Endothelial cell of umbilical vein (primary cell): Measurements from ENCODE around the gene EXOC3L1. TPM values are rescaled to one million over a fixed set of nuclear protein-coding genes. Genes with fewer than 3 reads are reported as not detected.

ENCODE experiments used
- BruUV-seq: library from RNA; stranded (reverse); fragments of 400-500 nt; replicated peaks from 2 replicates; lab custom pipeline; 2021; lab: Mats Ljungman, UMichigan
- CTCF ChIA-PET: fragments of 300-600, 350-600 bp; sonication (Branson Sonifier 250); formaldehyde crosslinking; loops from one replicate; lab custom pipeline; 2021; ENCODE audit warnings: antibody characterized with exemption, inconsistent platforms; lab: Charles Lee
- POLR2A ChIA-PET: fragments of 300-600, 350-600 bp; sonication (Branson Sonifier 250); formaldehyde crosslinking; loops from one replicate; lab custom pipeline; 2021; ENCODE audit warnings: antibody characterized with exemption, inconsistent platforms; lab: Charles Lee
- DNase-seq: peaks from one replicate; pipeline ENCODE4 v3.0.0-alpha.2; 2011; ENCODE audit warnings: low read depth, low spot score
- FAIRE-seq: peaks from 2 replicates; lab custom pipeline; 2011; peaks lifted over from hg19 to GRCh38; lab: Jason Lieb, UNC
- H2AFZ ChIP-seq: 2 replicates; pipeline ENCODE4 v1.6.0; 2012; ENCODE audit warnings: low read depth, low read length, control low read depth, inconsistent platforms
- H3K27ac ChIP-seq: 2 replicates; pipeline ENCODE4 v1.5.1; 2011; ENCODE audit warnings: low read depth, mild to moderate bottlenecking, control low read depth, low read length, moderate library complexity; ENCODE audit not compliant: insufficient read depth
- H3K27me3 ChIP-seq, 2 experiments: 2 replicates each; pipeline versions ENCODE4 v1.6.0 to v1.6.1; 2011; ENCODE audit warnings: low read length in 2 of 2, mixed read lengths in 1 of 2; ENCODE audit not compliant: control insufficient read depth in 2 of 2, insufficient read depth in 2 of 2
- H3K36me3 ChIP-seq, 2 experiments: 2 replicates in 1 of 2; 3 replicates in 1 of 2; pipeline ENCODE4 v1.5.1; 2011; ENCODE audit warnings: low read length in 2 of 2, mild to moderate bottlenecking in 1 of 2, moderate library complexity in 1 of 2; ENCODE audit not compliant: control insufficient read depth in 2 of 2, insufficient read depth in 2 of 2; ENCODE audit errors: extremely low read depth in 1 of 2
- H3K4me1 ChIP-seq: 3 replicates; pipeline ENCODE4 v1.5.1; 2011; ENCODE audit warnings: mild to moderate bottlenecking, low read length; ENCODE audit not compliant: control insufficient read depth, insufficient read depth; ENCODE audit errors: extremely low read depth
- H3K4me2 ChIP-seq: 2 replicates; pipeline ENCODE4 v1.6.1; 2011; ENCODE audit warnings: low read length, control low read depth, mixed read lengths; ENCODE audit not compliant: insufficient read depth
- H3K4me3 ChIP-seq, 3 experiments: fragments of 200-600 bp in 1 of 3; sonication (generic), shearing (Covaris generic) in 1 of 3; replicated peaks in 1 of 3; 2 replicates each; pipeline ENCODE4 v1.5.1; 2011 to 2016; ENCODE audit warnings: control low read depth in 3 of 3, low read length in 3 of 3, mild to moderate bottlenecking in 2 of 3, inconsistent platforms in 1 of 3, low read depth in 1 of 3, moderate library complexity in 1 of 3; ENCODE audit not compliant: insufficient read depth in 1 of 3
- H3K79me2 ChIP-seq: 2 replicates; pipeline ENCODE4 v1.6.0; 2012; ENCODE audit warnings: low read length, inconsistent platforms; ENCODE audit not compliant: control insufficient read depth, insufficient read depth
- H3K9ac ChIP-seq: replicated peaks from 2 replicates; pipeline ENCODE3; 2011; ENCODE audit warnings: low read length, control low read depth; ENCODE audit not compliant: insufficient read depth; ENCODE audit errors: extremely low read depth
- H3K9me1 ChIP-seq: replicated peaks from 3 replicates; pipeline ENCODE4 v1.6.0; 2011; ENCODE audit warnings: mild to moderate bottlenecking, low read length; ENCODE audit not compliant: control insufficient read depth, insufficient read depth; ENCODE audit errors: extremely low read depth
- H3K9me3 ChIP-seq: replicated peaks from 2 replicates; pipeline ENCODE4 v1.5.1; 2012; ENCODE audit warnings: low read length, inconsistent platforms; ENCODE audit not compliant: control insufficient read depth, insufficient read depth
- H4K20me1 ChIP-seq: replicated peaks from 2 replicates; pipeline ENCODE3; 2011; ENCODE audit warnings: mild to moderate bottlenecking, low read length; ENCODE audit not compliant: control insufficient read depth, insufficient read depth; ENCODE audit errors: extremely low read depth
- CTCF ChIP-seq, 2 donors: IDR thresholded peaks; 1 replicate in 1 of 2; 2 replicates in 1 of 2; pipeline ENCODE4 v1.5.1; 2011; ENCODE audit warnings: low read length in 2 of 2, mild to moderate bottlenecking in 2 of 2, moderate library complexity in 2 of 2, control low read depth in 1 of 2, inconsistent platforms in 1 of 2, low read depth in 1 of 2; ENCODE audit not compliant: insufficient read depth in 1 of 2; ENCODE audit errors: extremely low read depth in 1 of 2
- EZH2 ChIP-seq: IDR thresholded peaks from 2 replicates; pipeline ENCODE4 v1.6.1; 2012; ENCODE audit warnings: borderline replicate concordance, low read depth, mild to moderate bottlenecking, moderate library complexity, low read length, inconsistent platforms; ENCODE audit not compliant: severe bottlenecking
- FOS ChIP-seq: IDR thresholded peaks from 2 replicates; pipeline ENCODE4 v1.6.1; 2011; ENCODE audit warnings: mild to moderate bottlenecking, low read length, moderate library complexity, borderline replicate concordance; ENCODE audit not compliant: insufficient read depth
- GATA2 ChIP-seq: IDR thresholded peaks from 2 replicates; pipeline ENCODE4 v1.7.0; 2011; ENCODE audit warnings: low read depth, mild to moderate bottlenecking, moderate library complexity, mixed read lengths, low read length; ENCODE audit not compliant: insufficient read length, insufficient read depth
- JUN ChIP-seq: IDR thresholded peaks from 2 replicates; pipeline ENCODE4 v1.6.1; 2011; ENCODE audit warnings: borderline replicate concordance, low read depth; ENCODE audit not compliant: insufficient read length, insufficient read depth
- MAX ChIP-seq: IDR thresholded peaks from 2 replicates; pipeline ENCODE4 v1.6.1; 2011; ENCODE audit not compliant: insufficient read depth, insufficient read length
- MYC ChIP-seq: IDR thresholded peaks from one replicate; pipeline ENCODE4 v1.6.1; 2011; ENCODE audit warnings: mild to moderate bottlenecking, low read depth, low read length
- POLR2A ChIP-seq: IDR thresholded peaks from 2 replicates; pipeline ENCODE4 v1.6.1; 2012; ENCODE audit warnings: low read depth, mild to moderate bottlenecking, control low read depth, low read length
- POLR2AphosphoS5 ChIP-seq: IDR thresholded peaks from 2 replicates; pipeline ENCODE4 v1.6.1; 2012; ENCODE audit warnings: low read depth, mild to moderate bottlenecking, control low read depth, low read length, moderate library complexity; ENCODE audit not compliant: insufficient read depth
- dilution Hi-C: fragments of 300-500 bp; cut with MboI; formaldehyde crosslinking; loops from one replicate; pipeline ENCODE4 v1.15.0; 2019; ENCODE audit warnings: low sequenced_read_pairs; ENCODE audit not compliant: extremely low pct_ligation_motif_present
- intact Hi-C: fragments of 100-400 bp; cut with micrococcal nuclease; formaldehyde crosslinking; loops from one replicate; pipeline ENCODE4 v1.10.0; 2022
- polyA plus RNA-seq, 4 experiments: library from polyadenylated mRNA; depleted of rRNA in 3 of 4; stranded (reverse) in 3 of 4; unstranded in 1 of 4; fragments of >200 nt; gene quantifications; 2 replicates each; pipeline versions ENCODE4 v1.2.1 to v1.2.3, GENCODE V29; 2011 to 2012; ENCODE audit warnings: missing spikeins in 1 of 4
- total RNA-seq: library from RNA; stranded (reverse); gene quantifications from 2 replicates; pipeline ENCODE4 v1.2.3, GENCODE V29; 2021

EXOC3L1 gene
- total and polyA plus RNA-seq, 2 donors (not counting 3 experiments of a cell fraction or from before 2014, with no cell fraction given): 10.8 to 11.6 TPM

GRCh38 chr16:67238806-67239470 is 49.0 kb upstream of the EXOC3L1 start:
- no peak overlapping the region for H3K27ac ChIP-seq
- TF ChIP-seq CTCF (IDR thresholded peaks at IDR 0.05; ENCODE audit: extremely low read depth in 1 of 2, insufficient read depth in 1 of 2, low read depth in 1 of 2, low read length in 2 of 2) (no peak), GATA2 (no peak), MAX (no peak), MYC (no peak), JUN (no peak), POLR2AphosphoS5 (no peak), POLR2A (no peak), FOS (no peak), EZH2 (no peak)
- H3K36me3 ChIP-seq: peaks cover 11 to 52% of the 10 kb centered on the region in 2 experiments
- BruUV-seq: no TSS peak
- H3K9me3 ChIP-seq: no peaks in the 10 kb centered on the region
- CTCF ChIA-PET: interaction anchor here (2.3 kb wide), 1 partner anchor 9 kb away, joined by 7 read pairs; the partner anchor contains the start of gene FHOD1
- no peaks in the 10 kb centered on the region for H3K27me3 ChIP-seq
- H2AFZ ChIP-seq: no peak overlapping the region
- POLR2A ChIA-PET: no interaction called here
- no peak overlapping the region for H3K4me3 ChIP-seq
- FAIRE-seq: no peak
- H4K20me1 ChIP-seq: no peaks in the 10 kb centered on the region
- peaks cover 32% of the 10 kb centered on the region for H3K4me1 ChIP-seq
- dilution Hi-C loops: no loop called here
- intact Hi-C loops: no loop called here
- H3K4me2 ChIP-seq: no peak overlapping the region
- peaks cover 39% of the 10 kb centered on the region for H3K79me2 ChIP-seq
- H3K9me1 ChIP-seq: no peaks in the 10 kb centered on the region
- no peak for DNase-seq
- H3K9ac ChIP-seq: no peak overlapping the region
